HG03039 (cell line): ENCODE data around the gene LRSAM1.

Source experiments
- ATAC-seq: cut with Tn5 transposase; IDR thresholded peaks from one replicate; pipeline ENCODE4 v1.9.1; 2021; ENCODE audit warnings: mild to moderate bottlenecking, moderate library complexity; ENCODE audit not compliant: unreplicated experiment

Gene LRSAM1

GRCh38 chr9:127494304-127494702 lies 43.0 kb downstream of the LRSAM1 start:
- ATAC-seq: no peak

DNA sequence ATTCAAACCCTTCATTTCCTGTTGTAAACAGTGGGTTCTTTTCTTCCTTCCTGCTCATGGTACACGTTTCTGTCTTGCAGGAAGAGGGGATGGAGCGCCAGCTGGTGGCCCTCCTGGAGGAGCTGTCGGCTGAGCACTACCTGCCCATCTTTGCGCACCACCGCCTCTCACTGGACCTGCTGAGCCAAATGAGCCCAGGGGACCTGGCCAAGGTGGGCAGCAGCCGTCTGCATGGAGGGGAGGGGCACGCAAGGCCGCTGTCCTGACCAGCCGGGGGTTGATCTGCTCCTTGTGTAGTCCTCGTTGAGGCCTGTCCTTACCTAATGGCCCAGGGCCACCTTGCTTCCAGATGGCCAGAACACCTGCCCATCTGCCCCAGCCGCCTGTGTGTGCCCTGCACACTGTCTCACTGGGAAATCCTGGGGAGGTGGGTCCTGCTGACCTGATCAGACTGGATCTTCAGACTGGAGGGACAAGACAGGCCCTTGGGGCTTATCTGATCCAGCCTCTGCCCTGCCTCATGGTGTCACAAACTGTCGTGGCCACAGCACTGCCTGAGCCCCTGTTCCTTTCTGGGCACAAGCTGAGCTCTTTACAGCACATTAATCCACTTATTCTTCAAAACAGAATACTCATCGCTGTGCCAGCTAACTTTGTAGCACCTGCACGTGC lies 44.7 kb downstream of the LRSAM1 start:
- no peak for ATAC-seq

DNA sequence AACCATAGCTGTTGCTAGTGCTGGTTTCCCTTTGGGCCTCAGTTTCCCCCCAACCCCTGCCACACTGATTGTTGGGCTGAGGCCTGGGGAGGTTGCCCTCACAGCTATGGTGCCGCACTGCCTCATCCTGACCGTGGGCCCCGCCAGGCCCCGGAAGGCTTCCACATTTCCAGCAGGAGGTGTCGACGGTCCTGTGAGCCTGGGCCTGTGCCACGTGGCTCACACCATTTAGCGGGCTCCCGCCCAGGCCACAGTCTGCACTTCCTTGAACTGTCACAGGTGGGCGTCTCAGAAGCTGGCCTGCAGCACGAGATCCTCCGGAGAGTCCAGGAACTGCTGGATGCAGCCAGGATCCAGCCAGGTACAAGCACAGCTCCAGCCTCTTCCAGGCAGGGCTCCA lies 45.7 kb downstream of the LRSAM1 start:
- ATAC-seq: no peak

- ATAC-seq: no peak
Measured at GRCh38 chr9:127497656-127498290, 46.5 kb downstream of the LRSAM1 start.

DNA sequence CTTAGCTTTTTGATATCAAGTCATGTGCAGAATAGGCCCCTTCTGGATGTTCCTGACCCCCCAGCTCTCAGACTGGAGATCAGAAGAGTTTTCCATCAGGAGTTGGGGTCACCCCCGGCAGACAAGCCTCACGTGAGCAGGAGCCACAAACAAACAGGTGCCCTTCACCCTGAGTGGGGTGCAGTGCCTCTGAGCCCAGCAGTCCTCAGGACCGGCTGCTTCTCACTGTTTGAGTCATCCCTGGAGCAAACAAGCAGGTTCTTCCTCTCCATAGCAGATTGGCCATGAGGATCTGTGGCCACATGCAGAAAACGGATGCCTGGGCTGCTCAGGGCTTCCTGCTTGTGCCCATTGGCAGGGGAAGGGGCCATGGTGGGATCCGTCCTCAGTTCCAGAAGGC lies 47.0 kb downstream of the LRSAM1 start:
- no peak for ATAC-seq

DNA sequence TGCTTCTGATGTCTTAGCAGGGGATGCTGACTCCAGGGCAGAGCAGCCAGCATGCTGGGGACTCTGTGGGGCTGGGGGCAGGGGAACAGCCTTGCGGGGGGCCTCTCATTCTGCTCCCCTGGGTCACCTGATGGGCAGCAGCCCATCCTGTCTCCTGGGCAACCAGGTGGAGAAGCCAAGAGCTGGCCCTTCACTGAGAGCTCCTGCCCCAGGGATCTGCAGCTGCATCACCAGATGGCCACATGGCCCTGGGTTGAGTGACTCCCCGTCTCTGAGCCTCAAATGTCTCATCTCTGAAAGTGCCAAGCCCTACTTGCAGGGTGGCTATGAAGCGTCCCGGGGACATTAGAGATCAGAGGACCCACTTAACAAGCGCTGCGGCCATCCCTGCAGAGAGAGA lies 49.1 kb downstream of the LRSAM1 start:
- no peak for ATAC-seq

GRCh38 chr9:127500862-127501261 lies 49.6 kb downstream of the LRSAM1 start:
- no peak for ATAC-seq

DNA sequence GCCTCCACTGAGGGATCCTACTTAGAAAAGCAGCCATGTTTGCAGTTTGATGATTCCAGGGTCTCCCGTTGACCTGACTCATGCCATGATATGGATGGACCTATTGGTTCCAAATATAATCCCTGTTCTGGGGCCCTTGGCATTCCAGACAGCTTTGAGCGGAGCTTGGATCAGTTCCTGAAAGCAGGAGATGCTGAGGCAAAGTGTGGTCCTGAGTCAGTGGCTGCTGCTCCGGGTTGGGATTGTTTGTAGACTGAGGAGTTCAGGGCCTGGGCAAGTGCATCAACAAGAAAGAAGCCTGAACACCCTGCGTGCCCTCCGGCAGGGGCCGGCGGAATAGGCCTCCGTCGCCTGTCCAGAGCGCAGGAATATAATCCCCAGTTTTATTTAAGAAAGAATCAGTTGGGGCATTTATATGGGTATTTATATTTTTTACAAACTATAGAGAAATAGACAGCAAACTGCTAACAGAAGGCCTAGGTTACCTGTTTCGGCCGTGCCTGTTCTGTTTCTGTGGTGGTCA lies 50.6 kb downstream of the LRSAM1 start:
- ATAC-seq: no peak

DNA sequence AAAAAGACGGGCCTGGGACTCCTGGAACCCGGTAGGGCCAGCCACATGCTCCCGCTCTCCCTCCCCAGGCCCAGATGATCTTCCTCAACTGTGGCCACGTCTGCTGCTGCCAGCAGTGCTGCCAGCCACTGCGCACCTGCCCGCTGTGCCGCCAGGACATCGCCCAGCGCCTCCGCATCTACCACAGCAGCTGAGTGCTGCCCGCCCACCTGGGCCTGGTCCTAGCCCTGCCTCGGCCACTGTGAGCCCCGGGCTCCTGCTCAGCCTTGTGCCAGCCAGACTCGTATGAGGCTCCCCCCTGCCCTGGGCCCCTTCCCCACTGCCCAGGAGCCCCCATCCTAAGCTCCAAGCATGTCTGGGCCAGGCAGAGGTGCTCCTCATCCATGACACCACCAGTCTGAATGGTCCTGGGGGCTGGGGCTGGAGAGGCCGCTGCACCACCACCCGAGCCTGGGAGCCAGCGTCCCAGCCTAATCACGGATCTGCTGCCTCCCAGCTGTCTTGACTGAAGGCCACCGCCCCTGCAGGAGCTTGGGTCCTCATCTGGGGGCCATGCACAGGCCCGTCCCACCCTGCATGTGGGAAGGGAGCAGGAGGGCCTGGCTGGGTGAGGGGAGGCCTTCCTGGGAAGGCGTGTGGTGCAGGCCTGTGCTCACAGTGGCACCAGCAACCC lies 51.5 kb downstream of the LRSAM1 start:
- no peak for ATAC-seq

DNA sequence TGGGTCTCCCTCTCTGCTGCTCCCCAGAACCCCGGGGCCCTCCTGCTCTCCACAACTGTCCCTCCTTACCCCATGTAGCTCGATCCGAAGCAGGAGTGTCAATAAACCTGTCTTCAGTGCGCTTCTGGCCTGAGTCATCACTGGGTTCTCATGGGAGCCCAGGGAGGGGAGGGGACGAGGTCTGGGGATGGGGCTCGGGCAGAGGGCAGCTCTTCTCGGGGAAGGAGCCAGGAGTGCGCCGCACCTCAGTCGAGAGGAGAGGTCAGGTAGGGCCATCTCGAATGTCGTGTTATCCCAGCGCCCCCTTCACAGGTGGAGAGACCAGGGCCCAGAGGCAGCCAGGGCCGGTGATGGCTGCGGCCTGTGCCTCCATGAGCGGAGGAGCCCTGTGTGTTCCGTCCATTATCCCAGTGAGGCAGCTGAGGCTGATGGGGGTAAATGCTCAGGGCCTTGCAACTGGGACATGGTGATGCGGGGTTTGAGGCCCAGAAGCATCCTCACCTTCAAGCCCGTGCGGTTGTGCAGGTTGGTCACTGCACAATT lies 52.1 kb downstream of the LRSAM1 start:
- no peak for ATAC-seq

GRCh38 chr9:127503947-127504886 lies 52.9 kb downstream of the LRSAM1 start:
- no peak for ATAC-seq

GRCh38 chr9:127504887-127505251 lies 53.6 kb downstream of the LRSAM1 start:
- no peak for ATAC-seq

DNA sequence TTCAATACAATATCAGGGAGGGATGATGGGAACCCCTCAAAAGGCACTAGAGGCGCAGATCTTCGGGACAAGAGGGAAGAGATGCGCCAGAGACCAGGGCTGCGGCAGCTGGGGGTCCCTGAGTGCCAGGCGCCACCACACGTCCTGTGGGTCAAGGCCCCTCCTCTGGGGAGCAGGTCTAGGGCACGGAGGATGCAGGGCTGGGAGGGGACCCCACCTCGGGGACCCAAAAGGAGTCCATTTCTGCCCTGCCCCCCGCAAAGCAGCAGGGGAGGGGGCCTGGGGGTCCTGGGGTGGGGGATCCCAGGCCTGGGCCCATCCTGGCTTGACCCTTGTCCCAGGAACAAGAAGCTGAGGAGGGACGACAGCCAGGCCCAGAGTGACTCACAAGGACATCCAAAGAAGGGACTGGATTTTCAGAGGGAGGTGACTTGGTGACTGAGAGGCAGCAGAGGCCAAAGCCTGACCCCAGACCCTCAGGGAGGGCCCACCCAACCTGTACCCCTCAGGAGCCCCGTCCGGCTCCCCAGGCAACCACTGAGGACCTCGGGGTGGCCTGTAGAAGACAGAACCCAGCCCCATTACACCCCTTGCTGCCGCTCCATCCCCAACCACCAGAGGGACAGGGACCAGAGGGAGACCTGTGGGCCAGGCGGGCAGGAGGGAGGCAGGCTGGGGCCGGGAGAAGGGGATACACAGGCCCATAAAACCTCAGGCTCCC lies 54.2 kb downstream of the LRSAM1 start:
- no peak for ATAC-seq

GRCh38 chr9:127506117-127506813 lies 55.0 kb downstream of the LRSAM1 start:
- no peak for ATAC-seq

- ATAC-seq: no peak
Measured at GRCh38 chr9:127506814-127507750, 55.8 kb downstream of the LRSAM1 start.

- no peak for ATAC-seq
Measured at GRCh38 chr9:127507751-127508648, 56.7 kb downstream of the LRSAM1 start.

GRCh38 chr9:127508901-127509260 lies 57.6 kb downstream of the LRSAM1 start:
- ATAC-seq: no peak
